Transverse colon (tissue), 4 donors: Measurements from ENCODE around the gene HDHD3. TPM values are rescaled to one million over a fixed set of nuclear protein-coding genes. Genes with fewer than 3 reads are reported as not detected.

Source experiments
- DNase-seq: peaks from one replicate; pipeline ENCODE4 v3.0.0-alpha.2; 2019
- H3K27ac ChIP-seq, 4 donors: fragments of 200-600 bp; sonication (generic); 2 replicates each; pipeline ENCODE4 v1.5.1; 2016 to 2018; ENCODE audit warnings: inconsistent platforms in 4 of 4
- H3K27me3 ChIP-seq: fragments of 200-600 bp; sonication (generic); 2 replicates; pipeline ENCODE4 v1.5.1; 2017; ENCODE audit warnings: inconsistent platforms
- H3K36me3 ChIP-seq, 4 donors: fragments of 200-600 bp; sonication (generic); 2 replicates each; pipeline ENCODE4 v1.5.1; 2017 to 2019; ENCODE audit warnings: inconsistent platforms in 4 of 4
- H3K4me1 ChIP-seq, 4 donors: fragments of 200-600 bp; sonication (generic); 2 replicates each; pipeline ENCODE4 v1.5.1; 2017 to 2020; ENCODE audit warnings: inconsistent platforms in 4 of 4
- H3K4me3 ChIP-seq, 4 donors: fragments of 200-600 bp; sonication (generic); 1 replicate in 1 of 4; 2 replicates in 3 of 4; pipeline versions ENCODE4 v1.5.1 to v1.6.1; 2017 to 2019; ENCODE audit warnings: inconsistent platforms in 4 of 4
- H3K9me3 ChIP-seq, 2 donors: fragments of 200-600 bp; sonication (generic); 2 replicates each; pipeline ENCODE4 v1.5.1; 2017 to 2019; ENCODE audit warnings: inconsistent platforms in 2 of 2
- CTCF ChIP-seq, 5 experiments: fragments of 200-600 bp in 3 of 5; fragments of 450-650 bp in 2 of 5; sonication (generic) in 3 of 5; IDR thresholded peaks; 1 replicate in 2 of 5; 2 replicates in 3 of 5; pipeline ENCODE4 v1.5.1; 2016 to 2017; ENCODE audit warnings: antibody characterized with exemption in 5 of 5, inconsistent platforms in 3 of 5, mild to moderate bottlenecking in 2 of 5, moderate library complexity in 1 of 5
- EP300 ChIP-seq: sonication (generic); formaldehyde crosslinking; IDR thresholded peaks from one replicate; pipeline ENCODE4 v1.6.1; 2017; ENCODE audit warnings: antibody characterized with exemption, low read depth
- POLR2A ChIP-seq: fragments of 450-650 bp; IDR thresholded peaks from one replicate; pipeline ENCODE4 v1.6.1; 2016; ENCODE audit warnings: antibody characterized with exemption, mild to moderate bottlenecking, moderate library complexity
- POLR2AphosphoS5 ChIP-seq, 3 donors: sonication (generic); formaldehyde crosslinking; IDR thresholded peaks; one replicate each; pipeline ENCODE4 v1.6.1; 2016; ENCODE audit warnings: antibody characterized with exemption in 3 of 3
- WGBS, 2 donors: methylation state at CpG; one replicate each; pipeline ENCODE4 v1.1.5; 2018; ENCODE audit warnings: low coverage in 1 of 2; 5-methylcytosine and 5-hydroxymethylcytosine counted together
- in situ Hi-C, 4 donors: fragments of 200-750 bp; cut with MboI; loops; one replicate each; pipeline versions ENCODE4 v1.15.0 to v1.15.1; 2017; ENCODE audit warnings: low sequenced_read_pairs in 3 of 4, low pct_ligation_motif_present in 1 of 4, low pct_unique_long_range_greater_than_20kb in 1 of 4
- intact Hi-C: fragments of 100-400 bp; cut with DNase I; formaldehyde crosslinking; loops from one replicate; pipeline ENCODE4 v1.15.1; 2023; ENCODE audit warnings: low total_unique reads
- total RNA-seq, 4 donors: library from RNA; depleted of rRNA; stranded (reverse); fragments of >200 nt; gene quantifications; one replicate each; pipeline ENCODE4 v1.1.0, GENCODE V29; 2016

The HDHD3 gene
- total RNA-seq, 4 donors from 2014 or later = 156 to 269 (median 237) TPM

GRCh38 chr9:113349066-113349444, 27.7 kb downstream of the HDHD3 start:
- no peaks in the 10 kb centered on the region for H3K36me3 ChIP-seq
- no peak for TF ChIP-seq EP300
- no peak for TF ChIP-seq POLR2AphosphoS5 (IDR thresholded peaks at IDR 0.05)
- no peak for TF ChIP-seq CTCF (IDR thresholded peaks at IDR 0.05)
- TF ChIP-seq POLR2A = no peak
- H3K9me3 ChIP-seq = no peaks in the 10 kb centered on the region
- H3K27me3 ChIP-seq = peaks cover 5% of the 10 kb centered on the region
- WGBS, 2 donors = 21% methylated on average over 13 of the region's 13 CpGs; no CpG with 5 or more reads in 1 of the 2 donors
- in situ Hi-C loops = no loop called here
- peak overlapping the region in 3 of 4 donors; percentile 23 to 45 (median 37) for H3K27ac ChIP-seq
- H3K4me3 ChIP-seq = peak overlapping the region in 3 of 4 donors; percentile 66 to 73 (median 73)
- DNase-seq = no peak
- intact Hi-C loops = loop anchor here (10.0 kb wide), 1 partner anchor 56 kb away; the partner anchor contains the start of gene ALAD
- peaks cover 1 to 57% (median 38%) of the 10 kb centered on the region in 4 donors for H3K4me1 ChIP-seq

GRCh38 chr9:113348437-113348836, 28.3 kb downstream of the HDHD3 start:
- 74 to 80% methylated on average over 2 to 3 of the region's 3 CpGs for WGBS, 2 donors
- H3K27ac ChIP-seq = peak overlapping the region; percentile 56 to 77 (median 68)
- in situ Hi-C loops = no loop called here

GRCh38 chr9:113345671-113346070, 31.1 kb downstream of the HDHD3 start:
- intact Hi-C loops = loop anchor here (10.0 kb wide), 1 partner anchor 59 kb away; the partner anchor contains the start of gene ALAD

More at GRCh38 chr9:113348437-113348836, 28.3 kb downstream of the HDHD3 start:
- Histone ChIP-seq H3K36me3 (no peaks in the 10 kb centered on the region), H3K27me3 (peaks cover 5% of the 10 kb centered on the region), H3K9me3 (no peaks in the 10 kb centered on the region), H3K4me1 (peaks cover 3 to 63% (median 40%) of the 10 kb centered on the region in 4 donors), H3K4me3 (no peak overlapping the region)
- intact Hi-C loops = loop anchor here (10.0 kb wide), 1 partner anchor 56 kb away; the partner anchor contains the start of gene ALAD
- no peak for DNase-seq
- TF ChIP-seq CTCF (IDR thresholded peaks at IDR 0.05) (no peak), POLR2AphosphoS5 (IDR thresholded peaks at IDR 0.05) (no peak), POLR2A (no peak), EP300 (no peak)

GRCh38 chr9:113345190-113345589, 31.6 kb downstream of the HDHD3 start:
- Histone ChIP-seq H3K36me3 (no peaks in the 10 kb centered on the region), H3K9me3 (no peaks in the 10 kb centered on the region), H3K4me1 (peaks cover 3 to 64% (median 35%) of the 10 kb centered on the region in 4 donors), H3K4me3 (no peak overlapping the region), H3K27me3 (peaks cover 5% of the 10 kb centered on the region), H3K27ac (peak overlapping the region; percentile 77 to 85 (median 84))
- in situ Hi-C loops (no loop called here), intact Hi-C loops (loop anchor here (10.0 kb wide), 1 partner anchor 60 kb away; the partner anchor contains the start of gene ALAD)
- TF ChIP-seq CTCF (IDR thresholded peaks at IDR 0.05) (peak in 1 of 5 experiments; percentile 12), POLR2AphosphoS5 (IDR thresholded peaks at IDR 0.05) (no peak)
- peak; percentile 45 for DNase-seq
- WGBS, 2 donors = 38 to 47% methylated on average over 2 of the region's 2 CpGs

More at GRCh38 chr9:113345671-113346070, 31.1 kb downstream of the HDHD3 start:
- in situ Hi-C loops = no loop called here
- WGBS, 2 donors = 24 to 33% methylated on average over 1 of the region's 1 CpG
- Histone ChIP-seq H3K4me1 (peaks cover 3 to 65% (median 37%) of the 10 kb centered on the region in 4 donors), H3K27me3 (peaks cover 5% of the 10 kb centered on the region), H3K36me3 (no peaks in the 10 kb centered on the region), H3K4me3 (no peak overlapping the region), H3K27ac (peak overlapping the region; percentile 77 to 85 (median 84)), H3K9me3 (no peaks in the 10 kb centered on the region)
- TF ChIP-seq CTCF (IDR thresholded peaks at IDR 0.05) = no peak
- TF ChIP-seq EP300 = no peak
- no peak for TF ChIP-seq POLR2A
- no peak for TF ChIP-seq POLR2AphosphoS5 (IDR thresholded peaks at IDR 0.05)
- no peak for DNase-seq
